Left ventricle myocardium superior (tissue), 1 donor: ENCODE measurements around the gene GSTT4. TPM values are rescaled to one million over a fixed set of nuclear protein-coding genes. Genes with fewer than 3 reads are reported as not detected.
A peak's percentile ranks its signal among the peaks of the same experiment; 100 is the strongest.
"Not testable (repeated sequence)": the region's sequence is repeated elsewhere in the genome, so short reads cannot be mapped to it uniquely, and the experiment has no call there.

Experiments
- ATAC-seq: fragments of 200-7000 bp; cut with Tn5 transposase; one replicate; pipeline ENCODE4 v1.9.1; 2020; ENCODE audit warnings: mild to moderate bottlenecking, moderate library complexity
- DNase-seq: peaks from one replicate; pipeline ENCODE4 v3.0.0-alpha.2; 2020
- intact Hi-C: fragments of 100-400 bp; cut with micrococcal nuclease; formaldehyde crosslinking; loops from one replicate; pipeline ENCODE4 v1.11.0; 2022
- long read RNA-seq: library from polyadenylated mRNA; unstranded; transcript quantifications from one replicate; pipeline ENCODE4 v2.0.0, GENCODE V29; 2021
- total RNA-seq: library from RNA; stranded (reverse); fragmentation: NEBNext Ultra II Directional; extraction: Animal tissue kit (Norgen Biotek cat#: 25700); gene quantifications from one replicate; pipeline ENCODE4 v1.2.1, GENCODE V29; 2021
- donor health status: DM: no; HTN: yes; CAD: no; lungs with severe emphysema.

The GSTT4 gene
- total RNA-seq: not detected
- long read RNA-seq: 0 reads

GRCh38 chr22:24005201-24005600 lies at the start of gene GSTT4:
GSTT4 (minus strand) TSS chr22:24005453; CDS start chr22:24005356, 97 bp downstream.
- ATAC-seq (peak; percentile 97), DNase-seq (peak; percentile 94)
- intact Hi-C loops: no loop called here

GRCh38 chr22:24054356-24054755 lies 49.1 kb upstream of the GSTT4 start:
- no peak for ATAC-seq
- intact Hi-C loops: no loop called here
- no peak for DNase-seq

- ATAC-seq (no peak), DNase-seq (no peak)
- intact Hi-C loops: no loop called here
Observed at GRCh38 chr22:24053481-24054226, 48.4 kb upstream of the GSTT4 start.

DNA sequence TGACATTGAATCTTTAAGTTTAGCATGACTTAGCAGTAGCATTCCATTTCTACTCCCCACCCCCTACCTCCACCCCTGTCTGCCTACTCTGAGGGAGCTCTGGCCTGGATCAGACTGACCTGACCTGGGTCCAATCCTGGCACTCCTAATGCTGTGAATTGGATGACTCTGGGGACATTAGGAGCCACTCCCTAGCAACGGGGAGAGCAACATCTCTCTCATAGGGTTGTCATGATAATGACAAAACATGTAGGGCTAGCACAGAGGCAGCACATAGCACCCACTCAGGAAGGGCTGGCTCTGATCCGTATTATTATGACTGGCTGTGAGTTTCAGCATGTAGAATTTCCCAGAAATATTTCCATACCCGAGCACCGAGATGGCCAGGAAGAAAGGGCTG lies 46.3 kb upstream of the GSTT4 start:
- DNase-seq (no peak), ATAC-seq (peak; percentile 57)
- intact Hi-C loops: no loop called here

GRCh38 chr22:24051028-24051427 lies 45.8 kb upstream of the GSTT4 start:
- ATAC-seq: peak; percentile 11
- no peak for DNase-seq
- intact Hi-C loops: no loop called here

GRCh38 chr22:24049978-24050377 lies 44.7 kb upstream of the GSTT4 start:
- intact Hi-C loops: no loop called here
- DNase-seq: no peak

DNA sequence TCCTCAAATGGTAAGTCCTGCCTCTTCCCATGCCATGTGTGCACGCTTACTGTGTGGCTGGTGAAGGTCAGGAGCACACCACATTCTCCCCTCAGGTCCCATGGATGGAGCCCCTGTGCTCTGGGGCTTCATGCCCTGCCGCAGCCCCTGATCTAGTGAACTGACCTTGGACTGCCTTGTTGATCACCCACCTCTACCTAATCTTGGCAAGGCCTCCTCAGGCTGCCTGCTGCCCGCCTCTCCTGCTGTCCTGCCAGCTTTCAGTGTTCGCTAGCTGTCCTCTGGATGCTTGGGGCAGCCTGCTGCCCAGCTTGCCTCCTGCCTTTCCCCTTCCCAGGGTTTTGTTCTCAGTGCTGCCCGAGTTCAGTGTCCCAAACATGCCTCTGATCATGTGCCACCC lies 44.0 kb upstream of the GSTT4 start:
- ATAC-seq (peak; percentile 78), DNase-seq (peak; percentile 43)
- intact Hi-C loops: no loop called here

More at GRCh38 chr22:24049978-24050377, 44.7 kb upstream of the GSTT4 start:
- no peak for ATAC-seq

DNA sequence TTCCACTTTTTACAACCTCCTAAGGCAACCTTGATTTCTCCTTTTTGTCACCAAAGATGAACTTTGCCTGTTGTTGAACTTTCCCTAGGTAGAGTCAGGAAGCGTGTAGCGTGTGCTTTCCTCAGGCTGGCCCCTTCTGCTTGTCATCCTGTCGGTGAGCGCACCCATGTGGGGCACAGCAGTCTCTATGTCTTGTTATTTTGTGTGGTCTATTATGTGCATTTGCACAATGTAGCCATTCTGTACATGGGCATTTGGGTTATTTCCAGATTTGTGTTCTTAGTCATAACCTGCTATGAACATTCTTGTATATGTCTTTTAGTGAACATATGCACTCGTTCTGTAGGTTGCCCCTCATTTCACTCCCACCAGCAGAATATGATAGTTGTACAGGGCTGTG lies 40.8 kb upstream of the GSTT4 start:
- intact Hi-C loops: no loop called here
- DNase-seq: no peak
- ATAC-seq: no peak

GRCh38 chr22:24043958-24044357 lies 38.7 kb upstream of the GSTT4 start:
- intact Hi-C loops: no loop called here
- ATAC-seq (no peak), DNase-seq (no peak)

- ATAC-seq, intact Hi-C loops, DNase-seq: not testable (repeated sequence)
Observed at GRCh38 chr22:24043465-24043864, 38.2 kb upstream of the GSTT4 start.

- ATAC-seq (no peak), DNase-seq (no peak)
- intact Hi-C loops: no loop called here
Observed at GRCh38 chr22:24040946-24041345, 35.7 kb upstream of the GSTT4 start.

GRCh38 chr22:24039046-24039445 lies 33.8 kb upstream of the GSTT4 start:
- no peak for DNase-seq
- no peak for ATAC-seq
- intact Hi-C loops: no loop called here

DNA sequence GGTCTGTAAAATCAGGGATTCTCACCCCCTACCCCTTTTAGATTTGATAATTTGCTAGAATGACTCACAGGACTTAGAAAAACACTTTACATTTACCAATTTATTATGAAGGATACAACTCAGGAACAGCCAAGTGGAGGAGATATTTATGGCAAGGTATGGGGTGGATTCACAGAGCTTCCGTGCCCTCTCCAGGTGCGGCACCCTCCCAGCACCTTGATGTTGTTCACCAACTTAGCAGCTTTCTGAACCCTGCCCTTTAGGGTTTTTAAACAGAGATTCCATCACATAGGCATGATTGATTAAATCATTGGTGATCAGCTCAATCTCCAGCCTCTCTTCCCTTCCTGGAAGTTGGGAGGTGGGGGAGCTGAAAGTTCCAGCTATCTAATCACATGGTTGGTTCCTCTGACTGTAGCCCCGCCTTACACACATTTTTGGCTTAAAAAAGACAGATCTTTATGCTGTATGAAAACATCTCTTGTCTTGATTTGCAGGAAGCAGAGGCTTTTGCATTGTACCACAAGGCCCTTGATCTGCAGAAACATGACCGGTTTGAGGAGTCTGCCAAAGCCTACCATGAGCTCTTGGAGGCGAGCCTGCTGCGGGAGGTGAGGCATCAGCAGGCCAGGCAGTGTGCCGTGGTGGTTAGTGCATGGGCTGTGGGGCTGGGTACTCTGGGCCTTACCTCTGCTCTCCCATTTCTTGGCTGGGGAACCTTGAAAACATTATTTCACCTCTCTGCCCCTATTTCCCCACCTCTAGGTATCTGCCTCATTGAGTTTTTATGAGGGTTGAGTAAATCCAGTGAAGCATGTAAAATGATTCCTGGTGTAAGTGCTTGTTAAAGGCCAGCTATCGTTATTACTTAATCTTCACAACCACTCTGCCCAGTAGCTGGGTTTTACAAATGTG lies 32.9 kb upstream of the GSTT4 start:
- intact Hi-C loops: no loop called here
- no peak for ATAC-seq
- DNase-seq: no peak

- intact Hi-C loops: no loop called here
- ATAC-seq (no peak), DNase-seq (no peak)
Observed at GRCh38 chr22:24035296-24035695, 30.0 kb upstream of the GSTT4 start.

DNA sequence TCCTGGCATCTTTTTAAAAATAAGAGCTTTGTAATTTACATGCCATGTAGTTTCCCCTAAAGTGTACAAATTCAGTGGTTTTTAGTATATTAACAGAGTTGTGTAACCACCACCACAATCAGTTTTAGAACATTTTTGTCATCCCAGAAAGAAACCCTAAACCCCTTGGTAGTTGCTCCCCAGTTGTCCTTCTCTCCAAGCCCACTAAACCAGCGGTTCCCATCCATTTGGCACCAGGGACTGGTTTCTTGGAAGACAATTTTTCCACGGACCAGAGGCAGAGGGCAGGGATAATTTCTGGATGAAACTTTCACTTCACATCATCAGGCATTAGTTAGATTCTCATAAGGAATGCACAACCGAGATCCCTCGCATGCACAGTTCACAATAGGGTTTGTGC lies 28.5 kb upstream of the GSTT4 start:
- intact Hi-C loops: no loop called here
- ATAC-seq (no peak), DNase-seq (no peak)

- ATAC-seq: no peak
- DNase-seq: no peak
- intact Hi-C loops: no loop called here
Observed at GRCh38 chr22:24030186-24030702, 25.0 kb upstream of the GSTT4 start.

DNA sequence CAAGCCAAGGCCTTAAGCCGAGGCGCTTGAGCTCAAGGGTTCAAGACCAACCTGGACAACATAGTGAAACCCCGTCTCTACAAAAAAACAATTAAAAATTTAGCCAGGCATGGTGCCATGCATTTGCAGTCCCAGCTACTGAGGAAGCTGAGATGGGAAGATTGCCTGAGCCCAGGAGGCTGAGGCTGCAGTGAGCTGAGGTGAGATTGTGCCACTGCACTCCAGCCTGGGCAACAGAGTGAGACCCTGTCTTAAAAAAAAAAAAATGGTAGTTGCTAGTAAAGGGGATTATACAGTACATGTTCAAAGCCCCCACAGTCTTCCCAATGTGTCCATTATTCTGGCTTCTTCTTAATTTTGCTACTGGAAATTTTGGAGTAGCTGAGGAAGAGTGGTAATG lies 24.1 kb upstream of the GSTT4 start:
- intact Hi-C loops: no loop called here
- ATAC-seq: no peak
- DNase-seq: no peak

DNA sequence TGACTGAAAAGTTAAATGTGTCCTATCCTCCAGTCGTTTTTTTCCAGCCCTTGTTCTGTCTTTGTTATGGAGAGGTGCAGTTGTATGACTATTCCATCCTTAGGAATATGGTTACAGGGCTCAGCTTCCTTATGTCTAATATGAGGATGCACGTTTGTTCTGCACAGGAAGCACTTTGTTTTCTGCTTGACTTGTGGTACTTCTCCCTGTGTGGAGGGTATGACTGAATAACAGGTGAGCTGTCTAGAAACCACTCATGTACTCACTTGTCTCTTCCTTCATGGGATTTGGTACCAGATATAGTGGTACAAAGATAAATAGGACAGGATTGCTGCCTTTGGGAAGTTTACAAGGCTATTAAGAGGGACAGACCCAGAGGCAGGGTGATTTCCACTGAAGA lies 23.3 kb upstream of the GSTT4 start:
- no peak for DNase-seq
- no peak for ATAC-seq
- intact Hi-C loops: no loop called here

- DNase-seq (no peak), ATAC-seq (no peak)
- intact Hi-C loops: no loop called here
Observed at GRCh38 chr22:24027991-24028390, 22.7 kb upstream of the GSTT4 start.

DNA sequence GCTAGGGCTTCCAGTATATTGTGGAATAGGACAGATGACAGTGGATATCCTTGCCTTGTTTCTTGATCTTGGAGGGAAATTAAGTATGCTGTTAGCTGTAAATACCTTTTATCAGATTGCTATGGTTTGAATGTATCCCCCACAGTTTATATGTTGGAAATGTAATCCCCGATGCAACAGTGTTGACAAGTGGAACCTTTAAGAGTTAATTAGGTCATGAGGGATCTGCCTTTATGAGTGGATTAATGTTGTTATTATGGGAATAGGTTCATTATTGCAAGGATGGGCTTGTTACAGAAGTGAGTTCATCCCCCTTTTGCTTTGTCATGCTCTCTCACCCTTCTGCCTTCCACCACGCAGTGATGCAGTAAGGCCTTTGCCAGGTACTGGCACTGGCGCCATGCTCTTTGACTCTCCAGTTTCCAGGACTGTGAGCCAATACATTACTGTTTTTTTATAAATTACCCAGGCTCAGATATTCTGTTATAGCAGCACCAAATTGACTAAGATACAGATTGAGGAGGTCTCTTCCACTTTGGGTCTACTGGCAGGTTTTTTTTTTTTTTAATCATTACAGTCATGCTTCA lies 22.2 kb upstream of the GSTT4 start:
- DNase-seq (no peak), ATAC-seq (peak; percentile 66)
- intact Hi-C loops: no loop called here
